ENCODE results near the gene NELL1.

The NELL1 gene

DNA sequence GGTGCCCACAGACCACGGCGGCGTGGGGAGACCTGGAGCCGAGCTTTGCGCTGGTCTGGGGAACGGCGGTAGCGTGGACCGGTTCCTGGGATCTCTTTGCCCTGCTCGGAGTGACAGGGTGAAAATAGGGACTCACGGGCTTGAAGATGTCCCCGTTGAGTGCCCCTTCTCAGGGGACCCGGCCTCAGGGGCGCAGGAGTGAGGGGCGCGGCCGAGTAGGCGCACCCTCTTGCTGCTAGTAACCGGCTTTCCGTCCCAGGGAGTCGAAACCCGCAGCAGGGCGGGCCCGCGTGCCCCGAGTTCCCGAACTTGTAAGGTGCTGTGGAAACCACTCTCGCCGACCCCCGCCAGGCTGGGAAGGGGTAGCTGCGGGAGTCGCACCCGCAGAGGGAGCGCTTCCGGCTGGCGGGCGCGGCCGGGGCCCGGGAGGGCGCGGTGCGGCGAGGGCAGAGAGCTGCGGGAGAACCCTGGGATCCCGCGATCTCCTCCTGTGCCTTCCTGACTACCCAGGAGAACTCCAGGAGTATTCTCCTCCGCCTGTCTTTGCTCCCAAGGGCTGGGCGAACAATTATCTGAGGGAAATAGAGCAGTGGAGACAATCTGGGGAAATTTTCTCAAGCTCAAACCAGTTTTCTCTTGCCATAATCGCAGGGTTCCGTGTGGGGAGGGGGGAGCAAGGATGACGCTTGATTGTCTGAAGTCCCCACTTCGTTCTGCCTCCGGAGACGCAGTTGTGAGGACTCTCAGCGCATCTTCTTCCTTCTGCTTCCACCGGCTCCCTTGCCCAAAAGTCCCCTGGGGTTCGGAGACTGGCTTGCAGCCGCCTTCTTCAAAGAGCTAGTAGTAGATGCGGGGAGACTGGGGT, 666 bp downstream of the NELL1 start:
- DNase-seq: no peak

- no peak for DNase-seq
Measured at GRCh38 chr11:20670932-20671403, 1.6 kb downstream of the NELL1 start.

DNA sequence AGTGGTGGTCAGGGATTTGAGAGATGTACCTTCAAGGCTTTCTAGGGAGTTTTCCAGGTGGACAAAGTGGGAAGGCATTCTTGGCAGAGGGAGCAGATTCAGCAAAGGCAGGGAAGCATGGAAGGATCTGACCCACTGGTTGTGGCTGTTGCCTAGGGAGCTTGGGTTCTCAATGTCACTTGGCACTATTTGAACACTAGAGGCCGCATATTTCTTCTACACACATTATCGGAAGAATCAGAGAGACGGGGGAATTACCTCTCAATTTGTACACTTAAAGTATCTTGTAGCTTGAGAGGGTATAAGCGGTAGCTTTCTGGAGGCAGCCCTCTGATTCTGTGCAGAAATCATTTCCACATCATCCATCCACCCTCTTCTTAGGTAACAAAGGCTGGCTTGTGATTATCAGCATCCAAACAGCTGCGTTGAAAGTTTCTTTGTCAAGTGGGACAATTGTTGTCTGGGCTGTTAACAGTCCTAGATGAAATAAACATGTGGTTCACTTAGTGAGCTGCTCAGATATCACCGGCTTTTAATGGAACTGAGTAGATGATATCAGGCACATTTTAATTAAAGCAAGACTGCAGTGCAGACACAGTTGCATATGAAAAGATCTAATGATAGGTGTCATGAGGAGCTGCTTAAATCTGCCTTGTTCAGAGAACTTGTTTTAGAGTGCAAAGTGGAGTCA, 2.6 kb downstream of the NELL1 start:
- no peak for DNase-seq

DNA sequence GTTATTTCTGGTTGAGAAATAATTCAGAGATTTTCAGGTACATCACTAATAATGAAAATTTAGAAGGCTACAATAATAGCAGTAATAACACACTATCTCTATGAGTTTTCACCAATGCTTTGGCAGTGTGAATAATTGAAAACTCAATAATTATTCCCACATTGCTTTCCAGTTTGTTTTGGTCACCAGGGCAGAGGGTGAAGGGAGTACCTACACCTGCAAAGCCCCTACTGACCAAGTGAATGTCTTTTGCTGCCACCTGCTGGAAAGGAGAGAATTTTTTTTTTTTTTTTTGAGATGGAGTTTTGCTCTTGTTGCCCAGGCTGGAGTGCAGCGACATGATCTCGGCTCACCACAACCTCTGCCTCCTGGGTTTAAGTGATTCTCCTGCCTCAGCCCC, 3.2 kb downstream of the NELL1 start:
- no peak for DNase-seq

GRCh38 chr11:20676658-20677057, 7.3 kb downstream of the NELL1 start:
- DNase-seq: no peak

DNA sequence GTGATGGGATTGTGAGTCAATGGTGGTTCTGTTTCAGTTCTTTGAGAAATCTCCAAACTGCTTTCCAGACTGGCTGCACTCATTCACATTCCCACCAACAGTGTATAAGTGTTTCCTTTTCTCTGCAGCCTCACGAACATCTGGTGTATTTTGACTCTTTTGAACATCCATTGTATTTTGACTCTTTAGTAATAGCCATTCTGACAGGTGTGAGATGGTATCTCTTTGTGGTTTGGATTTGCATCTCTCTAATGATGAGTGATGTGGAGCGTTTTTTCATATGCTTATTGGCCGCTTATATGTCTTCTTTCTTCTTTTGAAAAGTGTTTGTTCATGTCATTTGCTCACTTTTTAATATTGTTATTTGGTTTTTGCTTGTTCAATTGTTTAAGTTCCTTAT, 19.4 kb downstream of the NELL1 start:
- no peak for DNase-seq

- no peak for DNase-seq
Measured at GRCh38 chr11:20707876-20708275, 38.5 kb downstream of the NELL1 start.

GRCh38 chr11:20712912-20713311, 43.5 kb downstream of the NELL1 start:
- DNase-seq: no peak

- no peak for DNase-seq
Measured at GRCh38 chr11:20715464-20715863, 46.1 kb downstream of the NELL1 start.

GRCh38 chr11:20715931-20716330, 46.5 kb downstream of the NELL1 start:
- no peak for DNase-seq

DNA sequence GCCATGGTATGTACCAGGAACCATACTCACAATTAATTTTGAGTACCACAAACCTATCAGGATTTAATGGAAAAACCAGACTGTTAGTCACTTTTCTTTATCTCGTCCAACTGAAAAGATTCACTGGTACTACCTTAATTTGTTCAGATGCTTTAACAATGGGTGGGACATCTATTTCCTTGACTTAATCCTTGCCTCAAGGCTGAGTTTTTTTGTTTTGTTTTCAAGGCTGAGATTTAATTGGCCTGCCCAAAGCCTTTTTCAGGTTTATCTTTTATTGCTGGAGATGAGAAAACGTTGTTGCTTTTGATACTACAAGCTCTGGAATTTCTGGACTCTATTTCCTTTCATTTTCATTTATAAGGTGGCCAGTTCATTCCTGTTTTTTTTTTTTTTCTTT, 50.4 kb downstream of the NELL1 start:
- DNase-seq: no peak

DNA sequence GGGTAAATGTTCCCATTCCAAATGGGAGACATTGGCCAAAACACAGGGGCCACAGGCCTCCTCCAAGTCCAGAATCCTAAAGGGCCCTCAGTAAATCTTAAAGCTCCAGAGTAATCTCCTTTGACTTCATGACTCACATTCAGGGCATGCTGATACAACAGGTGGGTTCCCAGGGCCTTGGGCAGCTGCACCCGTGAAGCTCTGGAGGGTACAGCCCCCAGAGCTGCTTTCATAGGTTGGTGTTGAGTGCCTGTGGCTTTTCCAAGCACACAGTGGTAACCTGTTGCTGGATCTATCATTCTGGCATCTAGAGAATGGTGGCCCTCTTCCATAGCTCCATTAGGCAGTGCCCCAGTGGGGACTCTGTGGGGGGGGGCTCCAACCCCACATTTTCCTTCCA, 54.0 kb downstream of the NELL1 start:
- no peak for DNase-seq

DNA sequence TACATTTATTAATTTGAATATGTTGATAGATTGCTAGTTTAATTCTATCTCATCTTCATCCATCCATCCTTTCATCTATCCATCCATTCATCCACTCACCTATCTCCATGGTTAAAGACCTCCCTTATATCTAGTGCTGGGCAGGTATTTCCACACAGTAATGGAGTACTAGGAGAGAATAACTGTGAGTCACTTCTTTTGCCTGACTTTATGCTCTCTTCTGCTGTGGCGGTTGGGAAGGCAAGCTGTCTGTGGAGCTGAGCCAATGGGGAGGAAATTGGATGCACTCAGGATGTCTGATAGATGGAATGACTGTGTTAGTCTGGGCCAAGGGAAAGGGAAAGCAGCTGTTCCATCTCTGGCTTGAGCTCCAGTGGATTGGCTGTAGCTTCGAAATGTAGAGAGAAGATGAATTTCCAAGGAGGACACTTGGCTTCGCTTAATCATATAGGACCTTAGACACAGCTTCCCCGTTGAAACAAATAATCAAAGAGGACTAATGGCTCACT, 60.3 kb downstream of the NELL1 start:
- DNase-seq: no peak

GRCh38 chr11:20731676-20732215, 62.4 kb downstream of the NELL1 start:
- no peak for DNase-seq

- no peak for DNase-seq
Measured at GRCh38 chr11:20739107-20739506, 69.7 kb downstream of the NELL1 start.

- DNase-seq: no peak
Measured at GRCh38 chr11:20739577-20739976, 70.2 kb downstream of the NELL1 start.

GRCh38 chr11:20754933-20755332, 85.5 kb downstream of the NELL1 start:
- DNase-seq: no peak

GRCh38 chr11:20759541-20759940, 90.2 kb downstream of the NELL1 start:
- no peak for DNase-seq

DNA sequence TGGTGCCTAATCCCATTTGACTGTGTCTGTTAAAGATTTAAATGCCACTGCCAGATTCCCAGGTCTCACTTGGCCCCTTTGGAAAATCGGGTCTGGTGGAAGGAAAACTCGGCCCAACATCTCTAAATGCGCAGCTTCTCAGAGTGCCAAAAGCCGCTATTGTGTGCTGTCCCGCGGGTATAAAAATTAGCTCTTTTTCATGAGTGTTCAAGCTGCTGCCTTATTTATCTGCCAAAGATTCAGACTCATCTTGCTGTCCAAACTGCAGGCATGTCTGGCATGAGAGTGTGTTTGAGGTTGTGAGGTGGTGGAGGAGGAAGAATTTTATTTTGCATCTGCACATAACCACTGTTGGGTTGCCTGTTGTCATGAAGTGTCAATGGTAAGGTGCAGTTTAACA, 91.4 kb downstream of the NELL1 start:
- no peak for DNase-seq

- DNase-seq: no peak
Measured at GRCh38 chr11:20762116-20762844, 92.9 kb downstream of the NELL1 start.

GRCh38 chr11:20762980-20763379, 93.6 kb downstream of the NELL1 start:
- no peak for DNase-seq

DNA sequence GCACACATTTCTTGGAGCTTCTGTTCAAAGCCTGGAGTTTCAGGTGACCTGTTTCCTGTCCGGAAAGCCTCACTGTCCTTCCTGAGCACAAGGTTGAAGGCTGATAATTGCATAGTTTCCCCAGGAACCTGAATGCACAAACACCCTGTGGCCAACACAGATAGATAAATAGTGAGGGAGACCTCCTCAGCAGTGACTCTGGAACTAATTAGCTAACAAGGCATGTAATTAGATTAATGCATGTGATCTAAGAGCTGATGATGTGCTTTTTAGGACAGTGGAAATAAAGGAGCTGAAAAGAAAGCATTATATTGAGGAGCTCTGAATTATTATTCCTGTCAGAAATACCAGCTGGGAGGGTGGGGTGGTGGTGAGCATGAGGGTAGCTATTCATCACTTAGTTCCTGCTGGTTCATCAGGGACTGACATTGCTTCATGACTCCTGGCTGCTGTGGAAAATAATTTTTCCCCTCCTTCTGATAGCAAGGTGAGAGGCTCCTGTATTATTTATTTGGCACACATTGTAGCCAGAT, 101.1 kb downstream of the NELL1 start:
- no peak for DNase-seq

DNA sequence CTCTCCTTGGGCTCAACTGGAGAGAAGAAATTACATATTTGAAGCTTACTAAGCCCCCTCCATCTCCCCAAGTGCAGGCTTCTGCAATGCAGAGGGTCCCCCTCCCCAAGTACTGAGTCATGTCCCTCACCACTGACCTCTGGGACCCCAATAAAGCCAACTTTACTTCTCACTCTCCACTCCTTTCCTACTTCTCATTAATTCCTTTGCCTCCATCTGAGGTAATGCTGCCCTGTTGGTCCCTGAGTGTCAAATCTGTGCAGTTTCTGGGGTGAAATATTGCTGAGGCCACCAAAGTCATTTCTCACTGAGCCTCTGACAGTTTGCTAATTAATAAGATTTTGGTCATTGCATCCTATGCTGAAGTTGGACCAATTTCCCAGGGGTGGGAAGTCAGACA, 101.6 kb downstream of the NELL1 start:
- no peak for DNase-seq

All from activated naive CD4-positive, alpha-beta T cell (primary cell).